ENCODE results near the gene IDH3B. TPM values are rescaled to one million over a fixed set of nuclear protein-coding genes. Genes with fewer than 3 reads are reported as not detected.

IDH3B gene
- total RNA-seq, 1 experiment from 2014 or later: 135 TPM

GRCh38 chr20:2709205-2709981 lies 45.4 kb upstream of the IDH3B start:
- ChIA-PET POLR2A (no interaction called here), CTCF (interaction anchor here (0.6 kb wide), 1 partner anchor 20 kb away, joined by 3 read pairs; no protein-coding TSS in a partner anchor)
- no peak overlapping the region for H3K4me3 ChIP-seq (ENCODE audit: low read depth in 2 of 2, low read length in 2 of 2)
- in situ Hi-C loops (cut with HindIII; ENCODE audit: low pct_unique_long_range_greater_than_20kb, low sequenced_read_pairs) (no loop called here), intact Hi-C loops (cut with micrococcal nuclease; ENCODE audit: unreplicated experiment) (no loop called here)
- no peak overlapping the region for H3K27ac ChIP-seq (ENCODE audit: low read length)
- H3K27me3 ChIP-seq (ENCODE audit: control insufficient read depth, insufficient read depth, low read length): peaks cover 3% of the 10 kb centered on the region; the same call in 1 of the 2 replicates
- H3K9me3 ChIP-seq (ENCODE audit: control insufficient read depth, insufficient read depth, low read depth, low read length): no peaks in the 10 kb centered on the region
- ATAC-seq (no peak), DNase-seq (ENCODE audit: low read depth, low spot score) (no peak)
- no TSS peak for BruUV-seq (replicated peaks)
- H3K36me3 ChIP-seq (ENCODE audit: control insufficient read depth, insufficient read depth, low read length): no peaks in the 10 kb centered on the region
- no peaks in the 10 kb centered on the region for H3K4me1 ChIP-seq (ENCODE audit: control insufficient read depth, insufficient read depth, low read length)
- TF ChIP-seq POLR2AphosphoS5 (IDR thresholded peaks at IDR 0.05; ENCODE audit: low read depth, low read length) (no peak), SIN3A (IDR thresholded peaks at IDR 0.05; ENCODE audit: borderline replicate concordance, insufficient read depth, low read depth, low read length) (no peak), REST (IDR thresholded peaks at IDR 0.05; ENCODE audit: insufficient read depth in 1 of 2, low read depth in 2 of 2, low read length in 1 of 2) (no peak), CTCF (IDR thresholded peaks at IDR 0.05) (no peak), TCF7L2 (IDR thresholded peaks at IDR 0.05; ENCODE audit: low read depth, low read length) (no peak)

- no peaks in the 10 kb centered on the region for H3K4me1 ChIP-seq (ENCODE audit: control insufficient read depth, insufficient read depth, low read length)
- ChIA-PET POLR2A (no interaction called here), CTCF (no interaction called here)
- in situ Hi-C loops (cut with HindIII; ENCODE audit: low pct_unique_long_range_greater_than_20kb, low sequenced_read_pairs): no loop called here
- no TSS peak for BruUV-seq (replicated peaks)
- H3K9me3 ChIP-seq (ENCODE audit: control insufficient read depth, insufficient read depth, low read depth, low read length): no peaks in the 10 kb centered on the region
- H3K27me3 ChIP-seq (ENCODE audit: control insufficient read depth, insufficient read depth, low read length): peaks cover 3% of the 10 kb centered on the region; the same call in 1 of the 2 replicates
- TF ChIP-seq TCF7L2 (IDR thresholded peaks at IDR 0.05; ENCODE audit: low read depth, low read length) (no peak), CTCF (IDR thresholded peaks at IDR 0.05) (no peak), REST (IDR thresholded peaks at IDR 0.05; ENCODE audit: insufficient read depth in 1 of 2, low read depth in 2 of 2, low read length in 1 of 2) (no peak), SIN3A (IDR thresholded peaks at IDR 0.05; ENCODE audit: borderline replicate concordance, insufficient read depth, low read depth, low read length) (no peak), POLR2AphosphoS5 (IDR thresholded peaks at IDR 0.05; ENCODE audit: low read depth, low read length) (no peak)
- no peak overlapping the region for H3K4me3 ChIP-seq (ENCODE audit: low read depth in 2 of 2, low read length in 2 of 2)
- intact Hi-C loops (cut with micrococcal nuclease; ENCODE audit: unreplicated experiment): no loop called here
- no peak for DNase-seq (ENCODE audit: low read depth, low spot score)
- no peak overlapping the region for H3K27ac ChIP-seq (ENCODE audit: low read length)
- no peaks in the 10 kb centered on the region for H3K36me3 ChIP-seq (ENCODE audit: control insufficient read depth, insufficient read depth, low read length)
- ATAC-seq: no peak
These were observed 44.6 kb upstream of the IDH3B start for GRCh38 chr20:2708665-2709064.

Measured in Panc1 (cell line).